Fibroblast of the aortic adventitia (primary cell): ENCODE results near the gene PAPPA. TPM values are rescaled to one million over a fixed set of nuclear protein-coding genes. Genes with fewer than 3 reads are reported as not detected.
A peak's percentile ranks its signal among the peaks of the same experiment; 100 is the strongest.

Source experiments
- DNase-seq: peaks from one replicate; pipeline ENCODE4 v3.0.0-alpha.2; 2010; ENCODE audit warnings: low read depth
- H3K4me3 ChIP-seq: 2 replicates; pipeline ENCODE4 v1.5.1; 2011; ENCODE audit warnings: low read depth, mild to moderate bottlenecking, control low read depth, low read length, moderate library complexity
- CTCF ChIP-seq: IDR thresholded peaks from 2 replicates; pipeline ENCODE4 v1.5.1; 2011; ENCODE audit warnings: mild to moderate bottlenecking, low read length, control low read depth, inconsistent platforms; ENCODE audit not compliant: insufficient read depth
- total RNA-seq: library from RNA; depleted of rRNA; stranded (reverse); fragments of >200 nt; gene quantifications from 2 replicates; pipeline ENCODE4 v1.2.3, GENCODE V29; 2012; ENCODE audit warnings: low replicate concordance

The PAPPA gene
- total RNA-seq, 1 donor = 80.5 TPM

- no peak for TF ChIP-seq CTCF
- no peak overlapping the region for H3K4me3 ChIP-seq
- no peak for DNase-seq
Observed at GRCh38 chr9:116387934-116388698, 234.5 kb downstream of the PAPPA start.

GRCh38 chr9:116389541-116390302 lies 236.1 kb downstream of the PAPPA start:
- TF ChIP-seq CTCF = no peak
- no peak overlapping the region for H3K4me3 ChIP-seq
- DNase-seq = no peak

GRCh38 chr9:116390303-116391228 lies 237.0 kb downstream of the PAPPA start:
- no peak for DNase-seq
- no peak for TF ChIP-seq CTCF
- H3K4me3 ChIP-seq = no peak overlapping the region

GRCh38 chr9:116391306-116391900 lies 237.8 kb downstream of the PAPPA start:
- DNase-seq = peak; percentile 55
- H3K4me3 ChIP-seq = no peak overlapping the region
- TF ChIP-seq CTCF = no peak

- no peak for DNase-seq
- H3K4me3 ChIP-seq = no peak overlapping the region
- TF ChIP-seq CTCF = no peak
Observed at GRCh38 chr9:116393198-116393597, 239.6 kb downstream of the PAPPA start.

GRCh38 chr9:116394070-116394469 lies 240.5 kb downstream of the PAPPA start:
- no peak for TF ChIP-seq CTCF
- no peak for DNase-seq
- no peak overlapping the region for H3K4me3 ChIP-seq
